ENCODE measurements around the gene SLC1A5.

DNA sequence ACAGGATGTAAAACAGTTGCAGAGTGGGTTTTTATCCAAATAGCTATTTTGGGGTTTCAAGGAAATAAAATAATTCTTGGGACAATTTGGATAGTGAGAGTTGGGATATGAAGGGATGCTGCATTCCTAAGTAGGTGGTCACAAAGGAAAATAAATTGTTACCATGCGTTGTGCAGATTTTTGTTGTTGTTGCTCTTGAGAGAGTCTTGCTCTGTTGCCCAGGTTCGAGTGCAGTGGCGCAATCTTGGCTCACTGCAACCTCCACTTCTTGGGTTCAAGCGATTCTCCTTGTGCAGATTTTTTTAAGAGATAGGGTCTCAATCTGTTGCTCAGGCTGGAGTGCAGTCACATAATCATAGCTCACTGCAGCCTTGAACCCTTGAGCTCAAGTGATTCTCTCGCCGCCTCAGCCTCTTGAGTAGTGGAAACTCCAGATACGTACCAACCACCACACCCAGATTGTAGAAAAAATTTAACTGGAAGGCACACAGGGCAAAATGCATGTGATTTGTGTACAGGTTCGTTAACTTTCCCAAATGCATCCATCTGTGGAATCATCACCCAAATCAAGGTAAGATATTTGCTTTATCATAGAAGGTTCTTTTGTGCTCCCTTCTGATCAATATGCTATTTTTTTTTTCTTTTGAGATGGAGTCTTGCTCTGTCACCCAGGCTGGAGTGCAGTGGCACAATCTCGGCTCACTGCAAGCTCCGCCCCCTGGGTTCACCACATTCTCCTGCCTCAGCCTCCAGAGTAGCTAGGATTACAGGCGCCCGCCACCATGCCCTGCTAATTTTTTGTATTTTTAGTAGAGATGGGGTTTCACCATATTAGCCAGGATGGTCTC lies 16.0 kb downstream of the SLC1A5 start:
- TF ChIP-seq, protein P1, sequence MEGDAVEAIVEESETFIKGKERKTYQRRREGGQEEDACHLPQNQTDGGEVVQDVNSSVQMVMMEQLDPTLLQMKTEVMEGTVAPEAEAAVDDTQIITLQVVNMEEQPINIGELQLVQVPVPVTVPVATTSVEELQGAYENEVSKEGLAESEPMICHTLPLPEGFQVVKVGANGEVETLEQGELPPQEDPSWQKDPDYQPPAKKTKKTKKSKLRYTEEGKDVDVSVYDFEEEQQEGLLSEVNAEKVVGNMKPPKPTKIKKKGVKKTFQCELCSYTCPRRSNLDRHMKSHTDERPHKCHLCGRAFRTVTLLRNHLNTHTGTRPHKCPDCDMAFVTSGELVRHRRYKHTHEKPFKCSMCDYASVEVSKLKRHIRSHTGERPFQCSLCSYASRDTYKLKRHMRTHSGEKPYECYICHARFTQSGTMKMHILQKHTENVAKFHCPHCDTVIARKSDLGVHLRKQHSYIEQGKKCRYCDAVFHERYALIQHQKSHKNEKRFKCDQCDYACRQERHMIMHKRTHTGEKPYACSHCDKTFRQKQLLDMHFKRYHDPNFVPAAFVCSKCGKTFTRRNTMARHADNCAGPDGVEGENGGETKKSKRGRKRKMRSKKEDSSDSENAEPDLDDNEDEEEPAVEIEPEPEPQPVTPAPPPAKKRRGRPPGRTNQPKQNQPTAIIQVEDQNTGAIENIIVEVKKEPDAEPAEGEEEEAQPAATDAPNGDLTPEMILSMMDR (IDR thresholded peaks at IDR 0.05): no peak
- TF ChIP-seq POLR2A (IDR thresholded peaks at IDR 0.05) (no peak), EP300 (IDR thresholded peaks at IDR 0.05; ENCODE audit: low read depth) (no peak)
